PC-9 (cell line): Measurements from ENCODE around the gene POMT1. TPM values are rescaled to one million over a fixed set of nuclear protein-coding genes. Genes with fewer than 3 reads are reported as not detected.

Experiments
- BruUV-seq: library from RNA; stranded (reverse); fragments of 400-500 nt; replicated peaks from 2 replicates; lab custom pipeline; 2021; lab: Mats Ljungman, UMichigan
- CTCF ChIA-PET: fragments of 300-600 bp; sonication (Branson Sonifier 250); formaldehyde crosslinking; loops from one replicate; lab custom pipeline; 2022; ENCODE audit warnings: antibody characterized with exemption; lab: Charles Lee
- POLR2A ChIA-PET: fragments of 300-600 bp; sonication (Branson Sonifier 250); formaldehyde crosslinking; loops from one replicate; lab custom pipeline; 2022; ENCODE audit warnings: antibody characterized with exemption; ENCODE audit not compliant: unreplicated experiment; lab: Charles Lee
- DNase-seq, 2 experiments: peaks; one replicate each; pipeline versions ENCODE4 v3.0.0 to v3.0.0-alpha.2; 2015 to 2022; ENCODE audit warnings: mixed read lengths in 1 of 2
- H2AFZ ChIP-seq: fragments of 200-600 bp; sonication (generic); 2 replicates; pipeline ENCODE4 v1.8.1; 2017; ENCODE audit warnings: antibody characterized with exemption
- H3F3A ChIP-seq: fragments of 200-600 bp; sonication (generic); 2 replicates; pipeline ENCODE4 v1.8.1; 2017; ENCODE audit warnings: antibody characterized with exemption, mild to moderate bottlenecking, low read depth; ENCODE audit not compliant: insufficient read depth
- H3K27ac ChIP-seq: fragments of 200-600 bp; sonication (generic); 2 replicates; pipeline ENCODE4 v1.6.1; 2016; ENCODE audit warnings: mixed run types
- H3K27me3 ChIP-seq: fragments of 200-600 bp; sonication (generic); 2 replicates; pipeline ENCODE4 v1.6.1; 2016; ENCODE audit warnings: low read depth, mixed run types; ENCODE audit not compliant: insufficient read depth
- H3K36me3 ChIP-seq: fragments of 200-600 bp; sonication (generic); 2 replicates; pipeline ENCODE4 v1.6.1; 2016; ENCODE audit warnings: low read depth, mixed run types
- H3K4me1 ChIP-seq: fragments of 200-600 bp; sonication (generic); replicated peaks from 2 replicates; pipeline ENCODE4 v1.6.1; 2016; ENCODE audit warnings: mixed run types; ENCODE audit not compliant: insufficient read depth
- H3K4me2 ChIP-seq: fragments of 200-600 bp; sonication (generic); 2 replicates; pipeline ENCODE4 v1.6.1; 2017; ENCODE audit warnings: mixed run types
- H3K4me3 ChIP-seq: fragments of 200-600 bp; sonication (generic); 2 replicates; pipeline ENCODE4 v1.6.1; 2016; ENCODE audit warnings: mixed run types
- H3K79me2 ChIP-seq: fragments of 200-600 bp; sonication (generic); 2 replicates; pipeline ENCODE4 v1.6.1; 2017; ENCODE audit warnings: low read depth, mixed run types
- H3K9me2 ChIP-seq: fragments of 200-600 bp; sonication (generic); 2 replicates; pipeline ENCODE4 v1.8.1; 2017; ENCODE audit warnings: mild to moderate bottlenecking; ENCODE audit not compliant: insufficient read depth
- H3K9me3 ChIP-seq: fragments of 200-600 bp; sonication (generic); 2 replicates; pipeline ENCODE4 v1.8.1; 2016; ENCODE audit warnings: low read depth; ENCODE audit not compliant: insufficient read depth
- H4K20me1 ChIP-seq: fragments of 200-600 bp; sonication (generic); 2 replicates; pipeline ENCODE4 v1.8.1; 2017; ENCODE audit not compliant: insufficient read depth
- CTCF ChIP-seq: fragments of 200-600 bp; sonication (generic); conservative IDR thresholded peaks from 2 replicates; pipeline ENCODE4 v1.6.1; 2017; ENCODE audit warnings: mixed run types, antibody characterized with exemption, mild to moderate bottlenecking, moderate library complexity
- EZH2 ChIP-seq: fragments of 200-600 bp; sonication (generic); IDR thresholded peaks from 2 replicates; pipeline ENCODE4 v1.8.0; 2017; ENCODE audit warnings: antibody characterized with exemption, low read depth
- intact Hi-C: fragments of 100-400 bp; cut with micrococcal nuclease; formaldehyde crosslinking; loops from one replicate; pipeline ENCODE4 v1.10.0; 2022; ENCODE audit not compliant: unreplicated experiment
- total RNA-seq: library from RNA; stranded (reverse); gene quantifications from 2 replicates; pipeline ENCODE4 v1.2.3, GENCODE V29; 2021

Gene POMT1
- total RNA-seq, 1 experiment from 2014 or later, result 35.3 TPM

GRCh38 chr9:131483319-131484050 lies 19.2 kb upstream of the POMT1 start:
- ChIA-PET POLR2A (no interaction called here), CTCF (no interaction called here)
- Histone ChIP-seq H4K20me1 (peaks cover 52% of the 10 kb centered on the region), H3F3A (peaks cover 17% of the 10 kb centered on the region), H3K27ac (no peak overlapping the region), H3K4me2 (no peak overlapping the region), H3K79me2 (peaks cover 9% of the 10 kb centered on the region; the same call in 1 of the 2 replicates), H3K4me3 (no peak overlapping the region), H3K9me2 (no peaks in the 10 kb centered on the region), H2AFZ (no peak overlapping the region), H3K27me3 (no peaks in the 10 kb centered on the region), H3K36me3 (peaks cover 28% of the 10 kb centered on the region), H3K9me3 (no peaks in the 10 kb centered on the region), H3K4me1 (no peaks in the 10 kb centered on the region)
- TF ChIP-seq EZH2 (no peak), CTCF (no peak)
- no peak for DNase-seq
- no TSS peak for BruUV-seq
- intact Hi-C loops, result no loop called here

DNA sequence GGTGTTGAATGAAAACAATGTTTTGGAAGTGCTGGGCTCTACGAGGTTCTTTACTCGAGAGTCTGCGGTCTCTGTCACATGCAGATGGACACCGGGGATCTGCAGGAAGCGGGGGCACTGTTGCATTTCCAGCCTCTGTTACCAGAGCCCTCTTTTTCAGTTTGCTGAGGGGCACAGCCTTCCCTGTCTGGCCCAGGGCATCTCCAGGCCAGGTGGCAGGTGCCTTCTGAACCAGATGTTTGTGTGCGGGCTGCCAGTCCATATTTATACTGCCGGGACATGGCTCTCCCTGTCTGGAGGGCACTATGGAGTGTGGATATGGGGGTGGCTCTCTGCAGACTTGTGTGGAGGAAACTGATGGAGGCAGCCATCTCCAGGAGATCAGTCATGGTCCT lies 18.7 kb upstream of the POMT1 start:
- no TSS peak for BruUV-seq
- H3K36me3 ChIP-seq, result peaks cover 23% of the 10 kb centered on the region
- no peak overlapping the region for H3K27ac ChIP-seq

GRCh38 chr9:131484560-131485185 lies 18.0 kb upstream of the POMT1 start:
- H2AFZ ChIP-seq, result no peak overlapping the region
- intact Hi-C loops, result no loop called here
- H3K36me3 ChIP-seq, result peaks cover 18% of the 10 kb centered on the region
- H3K4me3 ChIP-seq, result no peak overlapping the region
- H3K4me1 ChIP-seq, result no peaks in the 10 kb centered on the region
- no peaks in the 10 kb centered on the region for H3K9me3 ChIP-seq
- no peak overlapping the region for H3K4me2 ChIP-seq
- no peak for DNase-seq
- no peaks in the 10 kb centered on the region for H3K27me3 ChIP-seq
- ChIA-PET POLR2A (no interaction called here), CTCF (no interaction called here)
- H4K20me1 ChIP-seq, result peaks cover 42% of the 10 kb centered on the region
- no peaks in the 10 kb centered on the region for H3K9me2 ChIP-seq
- no peak overlapping the region for H3K27ac ChIP-seq
- H3K79me2 ChIP-seq, result no peaks in the 10 kb centered on the region
- no TSS peak for BruUV-seq
- TF ChIP-seq CTCF (no peak), EZH2 (no peak)
- H3F3A ChIP-seq, result peaks cover 7% of the 10 kb centered on the region; the same call in 1 of the 2 replicates

More for the DNA sequence above, 18.7 kb upstream of the POMT1 start:
- Histone ChIP-seq H3K4me3 (no peak overlapping the region), H3K9me3 (no peaks in the 10 kb centered on the region), H3K4me1 (no peaks in the 10 kb centered on the region), H3K79me2 (peaks cover 5% of the 10 kb centered on the region; the same call in 1 of the 2 replicates), H4K20me1 (peaks cover 46% of the 10 kb centered on the region), H3K9me2 (no peaks in the 10 kb centered on the region), H3K4me2 (no peak overlapping the region), H3F3A (peaks cover 12% of the 10 kb centered on the region), H2AFZ (no peak overlapping the region), H3K27me3 (no peaks in the 10 kb centered on the region)
- POLR2A ChIA-PET, result no interaction called here
- CTCF ChIA-PET, result no interaction called here
- intact Hi-C loops, result no loop called here
- TF ChIP-seq EZH2 (no peak), CTCF (no peak)
- DNase-seq, result no peak
